DMS 273 (cell line): Measurements from ENCODE around the gene NRTN.
A peak's percentile ranks its signal among the peaks of the same experiment; 100 is the strongest.

ENCODE experiments used
- DNase-seq: peaks from one replicate; lab custom pipeline; 2025; ENCODE audit not compliant: unreplicated experiment; lab: John Stamatoyannopoulos, UW

Gene NRTN

GRCh38 chr19:5811117-5811516, 6.2 kb downstream of the NRTN start:
- DNase-seq, result no peak

DNA sequence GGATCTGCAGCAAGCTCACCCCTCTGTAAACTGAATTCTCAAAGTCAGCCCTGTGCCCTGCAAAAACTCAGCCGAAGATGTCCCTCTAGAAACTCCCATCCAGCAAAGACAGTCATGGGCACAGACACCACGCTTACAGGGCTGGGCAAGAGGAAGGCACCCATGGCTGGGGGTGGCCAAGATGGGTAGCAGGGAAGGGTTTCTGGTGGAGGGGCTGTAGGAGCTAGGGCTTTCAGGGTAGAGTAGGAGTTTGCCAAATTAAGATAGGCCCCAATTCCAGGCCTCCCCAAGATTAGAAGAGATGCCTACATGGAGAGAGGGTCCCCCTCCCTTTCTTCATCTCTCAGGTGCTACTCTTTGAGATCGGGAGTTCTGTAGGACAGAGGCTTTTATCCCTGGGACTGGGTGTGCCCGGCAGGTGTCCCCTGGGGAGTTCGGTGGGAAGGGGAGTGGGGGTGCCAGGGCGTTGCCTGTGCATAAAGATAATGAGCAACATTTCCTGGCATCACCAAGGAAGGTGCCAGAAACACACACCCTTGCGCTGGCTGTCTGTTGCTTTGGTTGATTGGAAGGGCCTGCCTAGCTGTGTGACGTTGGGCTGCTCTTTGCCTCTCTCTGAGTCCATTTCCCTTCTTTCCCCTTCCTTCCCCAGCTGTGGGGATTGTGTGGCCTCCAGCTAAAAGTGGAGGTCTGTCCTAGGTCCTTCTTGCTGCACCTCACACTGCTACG, 9.4 kb downstream of the NRTN start:
- no peak for DNase-seq

GRCh38 chr19:5814852-5815246, 10.0 kb downstream of the NRTN start:
- DNase-seq, result no peak

DNA sequence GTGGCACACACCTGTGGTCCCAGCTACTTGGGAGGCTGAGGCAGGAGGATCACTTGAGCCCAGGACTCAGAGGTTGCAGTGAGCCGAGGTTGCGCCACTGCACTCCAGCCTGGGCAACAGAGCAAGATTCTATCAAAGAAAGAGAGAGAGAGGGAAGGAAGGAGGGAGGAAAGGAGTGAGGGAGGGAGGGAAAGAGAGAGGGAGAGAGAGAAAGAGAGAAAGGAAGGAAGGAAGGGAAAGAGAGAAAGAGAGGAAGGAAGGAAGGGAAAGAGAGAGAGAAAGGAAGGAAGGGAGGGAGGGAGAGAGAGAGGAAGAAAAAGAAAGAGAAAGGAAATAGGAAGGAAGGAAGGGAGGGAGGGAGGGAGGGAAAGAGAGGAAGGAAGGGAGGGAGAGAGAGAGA, 12.4 kb downstream of the NRTN start:
- DNase-seq, result no peak

DNA sequence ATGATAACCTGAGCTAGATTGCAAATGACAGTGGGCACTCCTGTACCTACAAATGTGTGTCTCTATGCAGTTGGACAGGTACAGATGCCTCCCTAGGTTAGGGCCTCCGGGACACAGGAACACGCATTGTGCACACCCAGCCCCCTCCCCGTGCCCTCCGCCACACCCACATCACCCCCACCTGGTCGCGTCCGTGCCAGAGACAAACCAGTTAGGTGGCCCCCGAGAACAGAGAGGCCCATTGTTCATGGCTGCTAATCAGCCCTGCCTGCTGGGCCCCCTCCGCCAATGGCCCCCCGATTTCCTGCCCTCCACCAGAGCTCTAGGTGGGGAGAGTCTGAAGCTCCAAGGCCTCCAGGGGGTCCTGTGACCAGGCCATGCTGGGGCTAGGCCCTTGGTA, 13.7 kb downstream of the NRTN start:
- DNase-seq, result no peak

DNA sequence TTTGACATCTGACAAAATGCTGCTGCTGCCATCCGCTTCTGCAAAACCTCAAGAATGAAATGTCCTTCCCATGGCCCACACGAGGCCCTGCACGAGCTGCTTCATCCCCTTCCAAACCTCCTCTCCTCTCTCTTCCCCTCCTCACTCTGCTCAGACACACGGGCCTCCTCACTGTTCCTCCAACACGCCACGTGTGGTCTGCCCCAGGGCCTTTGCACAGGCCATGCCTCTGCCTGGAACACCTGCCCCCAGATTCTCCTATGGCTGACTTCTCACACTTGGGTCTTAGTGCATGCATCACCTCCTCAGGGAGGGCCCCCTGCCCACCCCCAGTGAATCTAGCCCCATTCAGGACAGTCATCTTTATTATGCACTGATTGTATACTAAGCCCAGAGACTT, 15.9 kb downstream of the NRTN start:
- no peak for DNase-seq

GRCh38 chr19:5821521-5822180, 16.8 kb downstream of the NRTN start:
- no peak for DNase-seq

DNA sequence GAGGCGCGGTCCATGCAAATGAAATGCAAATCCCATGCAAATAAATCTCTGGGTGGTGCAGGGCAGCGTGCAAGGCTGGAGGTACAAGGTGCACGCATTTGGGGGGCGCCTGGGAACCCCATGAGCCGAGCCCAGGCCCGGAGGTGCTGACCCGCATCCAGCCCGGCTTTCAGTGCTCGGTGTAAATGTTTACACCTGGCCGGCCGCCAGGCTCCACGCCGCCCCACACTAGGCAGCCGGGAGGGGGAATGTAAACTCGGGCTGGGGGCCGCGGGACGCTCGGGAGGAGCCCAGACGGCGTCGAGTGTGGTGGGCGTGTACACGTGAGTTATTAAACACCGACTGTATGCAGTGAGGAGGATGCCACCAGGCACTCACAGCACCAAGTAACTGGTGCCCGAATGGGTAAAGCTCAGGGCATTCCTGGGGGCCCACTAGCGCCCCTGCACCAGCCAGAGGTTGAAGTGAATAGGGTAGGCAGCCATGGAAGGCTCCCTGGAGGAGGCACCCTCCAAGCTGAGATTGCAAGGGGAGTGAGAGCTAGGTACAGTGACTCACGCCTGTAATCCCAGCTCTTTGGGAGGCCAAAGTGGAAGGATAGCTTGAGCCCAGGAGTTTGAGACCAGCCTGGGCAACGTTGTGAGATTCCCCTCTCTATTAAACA, 17.4 kb downstream of the NRTN start:
- no peak for DNase-seq

- DNase-seq, result peak; percentile 62
Observed at GRCh38 chr19:5823579-5824281, 18.9 kb downstream of the NRTN start.

DNA sequence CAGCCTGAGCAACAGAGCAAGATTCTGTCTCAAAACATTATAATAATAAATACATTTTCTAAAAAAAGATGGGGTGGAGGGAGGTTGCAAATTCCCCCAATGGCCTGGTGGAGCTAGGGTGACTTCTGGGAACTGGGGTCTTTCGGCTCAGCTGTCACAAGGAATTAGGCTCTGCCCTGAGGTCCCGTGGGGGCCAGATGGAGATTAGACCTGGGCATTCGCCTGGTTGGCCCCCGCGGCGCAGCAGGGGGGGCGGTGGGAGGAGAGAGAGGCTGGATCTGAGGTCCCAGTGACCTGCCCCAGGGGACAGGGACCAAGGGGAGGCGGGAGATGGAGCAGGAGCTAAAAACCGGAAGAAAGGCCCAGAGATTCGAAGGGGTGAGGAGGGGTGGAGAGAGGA, 19.9 kb downstream of the NRTN start:
- no peak for DNase-seq

DNA sequence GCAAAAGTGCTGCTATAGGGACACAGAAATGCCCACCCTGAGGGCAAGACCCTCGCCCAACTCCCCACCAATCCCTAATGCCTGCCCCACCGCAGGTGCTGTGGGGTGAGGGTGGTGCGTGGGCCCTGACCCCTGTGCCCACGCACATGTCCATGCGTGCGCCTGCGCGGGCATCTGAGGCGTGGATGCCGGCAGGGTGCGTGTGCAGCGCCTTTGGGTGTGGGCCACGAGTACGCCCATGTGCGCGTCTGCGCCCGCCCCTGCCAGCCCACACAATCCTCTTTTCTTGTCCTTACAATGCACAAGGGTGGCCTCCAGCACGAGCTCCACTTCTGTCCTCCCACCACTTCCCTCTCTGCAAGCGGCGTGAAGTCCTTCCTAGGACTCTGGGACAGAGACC, 20.3 kb downstream of the NRTN start:
- DNase-seq, result no peak

- peak; percentile 95 for DNase-seq
Observed at GRCh38 chr19:5826531-5827341, 21.9 kb downstream of the NRTN start.

- DNase-seq, result no peak
Observed at GRCh38 chr19:5827342-5827890, 22.5 kb downstream of the NRTN start.

- DNase-seq, result peak; percentile 99
Observed at GRCh38 chr19:5827891-5828660, 23.2 kb downstream of the NRTN start.

DNA sequence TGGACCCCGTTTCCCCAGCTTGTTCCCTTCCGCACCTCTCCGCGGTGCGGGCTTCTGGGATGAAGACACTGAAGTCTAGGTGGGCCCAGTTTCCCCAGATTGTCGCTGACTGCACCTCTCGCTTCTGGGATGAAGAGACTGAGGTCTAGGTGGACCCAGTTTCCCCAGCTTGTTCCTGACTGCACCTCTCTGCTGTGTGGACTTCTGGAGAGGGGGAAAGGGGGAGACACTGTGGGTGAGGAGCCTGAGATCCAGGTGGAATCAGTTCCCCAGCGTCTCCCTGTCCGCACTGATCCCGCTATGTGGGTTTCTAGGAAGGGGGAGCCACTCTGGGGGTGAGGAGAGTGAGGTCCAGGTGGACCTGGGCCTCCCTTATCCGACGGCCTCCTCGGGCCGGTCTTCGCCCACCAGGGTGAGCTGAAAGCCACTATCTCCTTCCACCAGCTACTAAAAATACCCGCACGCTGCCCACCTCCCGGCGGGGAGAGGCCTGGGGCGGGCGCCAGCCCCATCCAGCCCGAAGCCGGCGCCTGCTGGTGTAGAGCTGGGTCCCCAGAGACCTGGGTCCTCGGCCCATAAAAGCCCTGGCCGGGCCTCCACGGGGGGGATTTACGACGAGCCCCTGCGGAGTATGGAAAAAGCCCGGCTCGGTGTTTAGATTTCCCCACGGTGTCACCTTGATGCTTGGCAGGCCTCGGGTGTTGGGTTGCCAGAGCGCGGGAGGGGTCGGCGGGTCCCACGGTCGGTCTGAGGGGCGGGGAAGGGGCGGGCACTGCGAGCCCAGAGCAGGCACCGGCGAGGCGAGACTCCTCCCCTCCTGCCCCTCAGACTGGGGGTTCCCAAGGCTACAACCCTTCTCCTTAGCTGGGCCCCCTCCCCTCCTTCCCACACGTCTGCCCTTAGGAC, 24.0 kb downstream of the NRTN start:
- DNase-seq, result peak; percentile 80

DNA sequence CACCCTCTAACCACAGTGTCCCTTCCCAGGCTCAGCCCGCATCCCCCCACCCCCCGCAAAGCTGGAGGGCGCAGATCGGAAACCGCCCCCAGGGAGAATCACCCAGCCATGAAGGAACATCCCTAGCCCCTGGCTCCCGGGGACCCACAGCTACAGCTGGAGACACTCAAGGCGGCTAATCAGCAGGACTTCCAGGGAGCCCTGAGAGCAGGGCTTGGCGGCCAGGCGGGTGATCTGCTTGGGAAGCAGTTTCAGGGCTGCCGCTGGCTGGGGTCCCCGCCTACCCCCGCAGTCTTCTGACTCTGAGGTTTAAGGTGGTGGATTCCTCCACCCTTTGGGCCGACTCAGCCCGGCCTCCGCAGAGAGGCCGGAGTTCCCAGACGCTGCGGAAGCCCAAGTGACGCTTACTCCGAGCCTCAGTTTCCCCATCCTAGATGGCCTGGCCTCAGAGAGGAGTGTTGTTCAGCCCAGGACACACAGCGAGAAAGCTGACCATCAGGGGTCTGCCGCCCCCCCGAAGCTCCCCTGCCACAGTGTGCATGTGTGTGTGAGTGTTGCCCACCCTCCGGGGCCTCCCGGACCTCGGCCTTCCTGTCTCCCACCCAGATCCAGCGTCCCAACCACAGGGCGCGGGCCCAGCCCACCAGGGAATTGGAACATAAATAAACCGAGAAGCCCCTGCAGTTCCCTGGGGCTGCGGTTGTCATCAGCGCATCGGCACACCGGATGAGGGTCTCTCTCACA, 24.9 kb downstream of the NRTN start:
- no peak for DNase-seq

GRCh38 chr19:5831159-5831558, 26.3 kb downstream of the NRTN start:
- no peak for DNase-seq

GRCh38 chr19:5832061-5832460, 27.2 kb downstream of the NRTN start:
- DNase-seq, result no peak
